ENCODE measurements around the gene FAM89A.
"Not testable (repeated sequence)": the region's sequence is repeated elsewhere in the genome, so short reads cannot be mapped to it uniquely, and the experiment has no call there.

FAM89A gene

GRCh38 chr1:231029841-231030240, 10.2 kb downstream of the FAM89A start:
- no peaks in the 10 kb centered on the region for H3K27me3 Mint-ChIP-seq (ENCODE audit: low read depth)
- peaks cover 1% of the 10 kb centered on the region for H3K36me3 Mint-ChIP-seq (ENCODE audit: low read depth)
- no peaks in the 10 kb centered on the region for H3K9me3 Mint-ChIP-seq
- no peak overlapping the region for H3K4me3 Mint-ChIP-seq
- peaks cover 4% of the 10 kb centered on the region for H3K4me1 Mint-ChIP-seq (ENCODE audit: low read depth)
- no peak overlapping the region for H3K27ac Mint-ChIP-seq

DNA sequence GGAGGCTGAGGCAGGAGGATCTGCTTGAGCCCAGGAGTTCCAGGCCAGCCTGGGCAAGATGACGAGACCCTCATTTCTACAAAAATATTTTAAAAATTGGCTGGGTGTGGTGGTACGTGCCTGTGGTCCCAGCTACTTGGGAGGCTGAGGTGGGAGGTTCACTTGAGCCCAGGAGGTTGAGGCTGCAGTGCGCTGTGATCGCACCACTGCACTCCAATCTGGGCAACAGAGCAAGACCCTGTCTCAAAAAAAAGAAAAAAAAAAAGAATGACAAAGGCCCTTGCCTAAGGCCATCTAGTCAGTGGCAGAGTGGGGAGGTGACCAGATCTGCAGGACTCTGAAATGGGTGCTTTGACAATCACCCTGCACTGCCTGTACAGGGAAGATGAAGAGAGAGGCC, 10.8 kb downstream of the FAM89A start:
- H3K27me3 Mint-ChIP-seq (ENCODE audit: low read depth); H3K9me3 Mint-ChIP-seq; H3K27ac Mint-ChIP-seq; H3K4me3 Mint-ChIP-seq; H3K36me3 Mint-ChIP-seq (ENCODE audit: low read depth); H3K4me1 Mint-ChIP-seq (ENCODE audit: low read depth): not testable (repeated sequence)

DNA sequence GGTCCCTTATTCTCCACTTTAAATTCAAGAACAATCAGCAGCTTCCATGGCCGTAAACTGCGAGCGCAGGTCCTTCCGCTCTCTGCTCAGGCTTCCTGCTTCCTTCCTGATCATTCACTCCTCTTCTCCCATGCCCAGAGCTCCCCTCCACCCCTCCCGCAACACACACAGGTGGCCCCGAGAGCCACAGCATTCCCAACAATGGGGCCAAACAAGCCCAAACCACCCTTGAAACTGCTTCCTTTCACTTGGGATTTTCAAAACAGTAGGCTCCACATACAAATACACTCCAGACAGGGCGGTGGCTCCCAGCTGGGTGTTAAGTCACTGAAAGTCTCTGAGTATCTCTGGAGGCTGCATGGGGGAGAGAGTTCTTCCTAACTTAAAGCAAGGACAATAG, 11.4 kb downstream of the FAM89A start:
- peak overlapping the region; percentile 26 for H3K27ac Mint-ChIP-seq
- H3K4me1 Mint-ChIP-seq (ENCODE audit: low read depth), result peaks cover 4% of the 10 kb centered on the region
- H3K27me3 Mint-ChIP-seq (ENCODE audit: low read depth), result no peaks in the 10 kb centered on the region
- peaks cover 1% of the 10 kb centered on the region for H3K36me3 Mint-ChIP-seq (ENCODE audit: low read depth)
- no peak overlapping the region for H3K4me3 Mint-ChIP-seq
- H3K9me3 Mint-ChIP-seq, result no peaks in the 10 kb centered on the region

DNA sequence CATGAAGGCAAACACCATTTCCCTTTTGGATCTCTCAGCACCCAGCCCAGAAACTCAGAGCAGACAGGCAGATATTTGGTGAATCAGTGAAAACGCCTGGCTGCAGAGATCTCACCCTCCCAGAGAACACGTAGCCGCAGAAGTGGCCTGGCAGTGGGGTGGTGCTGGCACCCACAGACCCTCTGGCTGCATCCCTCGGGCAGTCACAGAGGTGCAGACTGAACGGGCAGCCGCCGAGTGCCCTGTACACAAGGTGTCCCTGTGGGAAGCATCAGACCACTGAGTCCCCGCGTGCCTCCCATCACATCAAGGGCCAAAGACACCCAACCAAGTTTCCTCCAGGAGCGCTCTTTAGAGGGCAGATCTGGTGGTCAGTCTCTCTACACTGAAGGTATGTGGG, 12.1 kb downstream of the FAM89A start:
- H3K4me1 Mint-ChIP-seq (ENCODE audit: low read depth), result peaks cover 4% of the 10 kb centered on the region
- no peak overlapping the region for H3K27ac Mint-ChIP-seq
- H3K4me3 Mint-ChIP-seq, result no peak overlapping the region

DNA sequence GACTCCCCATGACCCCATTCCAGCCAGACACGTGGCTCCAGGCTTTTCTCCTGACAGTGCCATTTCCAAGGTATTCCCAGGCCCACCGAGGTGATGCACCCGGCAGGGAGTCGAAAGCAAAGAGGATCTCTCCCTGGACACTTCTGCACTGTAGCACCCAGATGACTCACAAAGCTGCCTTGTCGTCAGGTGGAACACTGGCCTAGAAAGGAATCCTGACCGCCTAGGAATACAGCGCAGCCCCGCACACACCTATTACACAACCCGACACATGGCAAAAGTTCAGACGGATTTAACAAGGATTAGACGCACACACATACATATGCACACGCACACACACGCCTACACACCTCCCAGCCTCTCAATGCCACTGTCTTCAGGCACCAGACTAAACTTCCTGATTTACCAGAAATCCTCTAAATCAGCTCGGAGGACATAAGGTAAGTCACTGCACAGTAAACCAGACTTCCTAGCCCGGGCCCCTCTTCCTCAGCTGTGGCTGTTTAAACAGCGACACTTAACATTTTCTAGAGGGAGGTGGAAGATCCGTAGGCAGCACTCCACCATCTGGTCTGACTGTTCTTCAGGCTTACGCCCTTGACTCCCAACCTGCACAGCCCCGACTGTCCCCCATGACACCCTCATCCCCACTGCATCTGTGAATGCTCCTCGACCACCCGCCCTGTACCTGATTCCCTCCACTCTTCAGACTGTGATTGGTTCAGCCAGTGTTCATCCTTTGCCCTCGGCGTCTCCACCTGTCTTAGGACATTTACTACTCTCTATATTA, 12.7 kb downstream of the FAM89A start:
- Mint-ChIP-seq H3K27ac (no peak overlapping the region), H3K27me3 (ENCODE audit: low read depth) (no peaks in the 10 kb centered on the region)

More for the DNA sequence above, 12.1 kb downstream of the FAM89A start:
- no peaks in the 10 kb centered on the region for H3K27me3 Mint-ChIP-seq (ENCODE audit: low read depth)
- peaks cover 1% of the 10 kb centered on the region for H3K36me3 Mint-ChIP-seq (ENCODE audit: low read depth)
- H3K9me3 Mint-ChIP-seq, result no peaks in the 10 kb centered on the region

GRCh38 chr1:231026576-231026975, 13.5 kb downstream of the FAM89A start:
- no peak overlapping the region for H3K4me3 Mint-ChIP-seq
- H3K27ac Mint-ChIP-seq, result no peak overlapping the region
- H3K4me1 Mint-ChIP-seq (ENCODE audit: low read depth), result peaks cover 4% of the 10 kb centered on the region
- no peaks in the 10 kb centered on the region for H3K9me3 Mint-ChIP-seq
- no peaks in the 10 kb centered on the region for H3K27me3 Mint-ChIP-seq (ENCODE audit: low read depth)
- peaks cover 1% of the 10 kb centered on the region for H3K36me3 Mint-ChIP-seq (ENCODE audit: low read depth)

More for the DNA sequence above, 12.7 kb downstream of the FAM89A start:
- no peak overlapping the region for H3K4me3 Mint-ChIP-seq
- peaks cover 4% of the 10 kb centered on the region for H3K4me1 Mint-ChIP-seq (ENCODE audit: low read depth)
- peaks cover 1% of the 10 kb centered on the region for H3K36me3 Mint-ChIP-seq (ENCODE audit: low read depth)
- H3K9me3 Mint-ChIP-seq, result no peaks in the 10 kb centered on the region

GRCh38 chr1:231023150-231023549, 16.9 kb downstream of the FAM89A start:
- Mint-ChIP-seq H3K27me3 (ENCODE audit: low read depth) (no peaks in the 10 kb centered on the region), H3K4me1 (ENCODE audit: low read depth) (peaks cover 14% of the 10 kb centered on the region), H3K9me3 (no peaks in the 10 kb centered on the region), H3K27ac (no peak overlapping the region), H3K4me3 (no peak overlapping the region), H3K36me3 (ENCODE audit: low read depth) (peaks cover 3% of the 10 kb centered on the region)

- not testable (repeated sequence) for H3K27ac Mint-ChIP-seq
Measured at GRCh38 chr1:231022543-231022942, 17.5 kb downstream of the FAM89A start.

GRCh38 chr1:231021540-231022031, 18.5 kb downstream of the FAM89A start:
- Mint-ChIP-seq H3K9me3 (no peaks in the 10 kb centered on the region), H3K4me1 (ENCODE audit: low read depth) (peaks cover 14% of the 10 kb centered on the region), H3K36me3 (ENCODE audit: low read depth) (peaks cover 3% of the 10 kb centered on the region), H3K27ac (no peak overlapping the region), H3K27me3 (ENCODE audit: low read depth) (no peaks in the 10 kb centered on the region), H3K4me3 (no peak overlapping the region)

More at GRCh38 chr1:231022543-231022942, 17.5 kb downstream of the FAM89A start:
- H3K9me3 Mint-ChIP-seq; H3K4me3 Mint-ChIP-seq; H3K27me3 Mint-ChIP-seq (ENCODE audit: low read depth); H3K36me3 Mint-ChIP-seq (ENCODE audit: low read depth): not testable (repeated sequence)
- peaks cover 14% of the 10 kb centered on the region for H3K4me1 Mint-ChIP-seq (ENCODE audit: low read depth)

DNA sequence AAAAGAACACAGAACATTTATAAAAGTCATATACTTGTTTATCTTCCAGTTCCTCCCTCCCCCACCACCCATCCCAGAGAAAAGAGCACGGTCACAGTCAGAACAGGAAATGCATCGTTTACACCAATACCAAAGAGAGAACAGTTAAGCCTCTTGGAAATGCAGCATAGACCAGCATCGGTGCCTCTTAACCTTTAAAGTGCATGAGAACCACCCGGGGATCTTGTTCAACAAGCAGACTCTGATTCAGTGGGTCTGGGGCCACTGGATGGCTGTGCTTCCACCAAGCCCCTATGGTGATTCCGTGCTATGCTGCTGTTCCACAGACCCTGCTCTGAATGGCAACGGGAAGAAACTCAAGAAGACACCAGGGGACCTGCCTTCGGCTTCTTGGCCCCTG, 19.2 kb downstream of the FAM89A start:
- Mint-ChIP-seq H3K4me3 (peak overlapping the region; percentile 36), H3K27me3 (ENCODE audit: low read depth) (no peaks in the 10 kb centered on the region), H3K4me1 (ENCODE audit: low read depth) (peaks cover 14% of the 10 kb centered on the region), H3K27ac (peak overlapping the region; percentile 43), H3K36me3 (ENCODE audit: low read depth) (peaks cover 3% of the 10 kb centered on the region), H3K9me3 (no peaks in the 10 kb centered on the region)

DNA sequence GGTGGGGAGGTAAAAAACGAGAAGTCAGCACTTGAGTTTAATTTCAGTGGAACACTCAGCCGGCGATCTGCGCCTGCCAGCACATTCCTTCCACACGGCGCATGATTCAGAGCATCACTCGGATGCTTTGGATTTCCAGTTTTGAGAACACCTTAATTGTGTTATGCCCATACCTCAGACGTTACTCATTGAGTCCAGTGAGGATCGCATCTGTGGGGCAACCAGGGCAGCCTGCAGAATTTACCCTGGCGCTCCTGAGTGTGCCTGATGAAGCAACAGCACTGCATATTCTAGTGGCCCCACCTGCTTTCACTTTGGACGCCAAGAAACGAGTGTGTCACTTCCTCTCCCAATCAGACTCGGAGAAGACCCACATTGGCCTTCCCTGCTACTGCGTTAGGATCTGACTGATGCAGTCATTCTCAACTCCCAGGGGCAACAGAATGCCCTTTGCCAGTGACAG, 19.9 kb downstream of the FAM89A start:
- H3K27me3 Mint-ChIP-seq (ENCODE audit: low read depth), result no peaks in the 10 kb centered on the region
- H3K4me3 Mint-ChIP-seq, result peak overlapping the region; percentile 36
- H3K4me1 Mint-ChIP-seq (ENCODE audit: low read depth), result peaks cover 14% of the 10 kb centered on the region
- peaks cover 2% of the 10 kb centered on the region for H3K36me3 Mint-ChIP-seq (ENCODE audit: low read depth)
- H3K27ac Mint-ChIP-seq, result peak overlapping the region; percentile 43
- no peaks in the 10 kb centered on the region for H3K9me3 Mint-ChIP-seq

GRCh38 chr1:231019711-231020110, 20.3 kb downstream of the FAM89A start:
- no peaks in the 10 kb centered on the region for H3K27me3 Mint-ChIP-seq (ENCODE audit: low read depth)

GRCh38 chr1:231016966-231017365, 23.1 kb downstream of the FAM89A start:
- Mint-ChIP-seq H3K4me3 (no peak overlapping the region), H3K27me3 (ENCODE audit: low read depth) (no peaks in the 10 kb centered on the region), H3K27ac (no peak overlapping the region), H3K9me3 (no peaks in the 10 kb centered on the region), H3K4me1 (ENCODE audit: low read depth) (peaks cover 14% of the 10 kb centered on the region), H3K36me3 (ENCODE audit: low read depth) (peaks cover 2% of the 10 kb centered on the region)

More at GRCh38 chr1:231019711-231020110, 20.3 kb downstream of the FAM89A start:
- H3K9me3 Mint-ChIP-seq, result no peaks in the 10 kb centered on the region
- peaks cover 14% of the 10 kb centered on the region for H3K4me1 Mint-ChIP-seq (ENCODE audit: low read depth)
- peaks cover 2% of the 10 kb centered on the region for H3K36me3 Mint-ChIP-seq (ENCODE audit: low read depth)
- H3K4me3 Mint-ChIP-seq, result peak overlapping the region; percentile 36
- H3K27ac Mint-ChIP-seq, result no peak overlapping the region

DNA sequence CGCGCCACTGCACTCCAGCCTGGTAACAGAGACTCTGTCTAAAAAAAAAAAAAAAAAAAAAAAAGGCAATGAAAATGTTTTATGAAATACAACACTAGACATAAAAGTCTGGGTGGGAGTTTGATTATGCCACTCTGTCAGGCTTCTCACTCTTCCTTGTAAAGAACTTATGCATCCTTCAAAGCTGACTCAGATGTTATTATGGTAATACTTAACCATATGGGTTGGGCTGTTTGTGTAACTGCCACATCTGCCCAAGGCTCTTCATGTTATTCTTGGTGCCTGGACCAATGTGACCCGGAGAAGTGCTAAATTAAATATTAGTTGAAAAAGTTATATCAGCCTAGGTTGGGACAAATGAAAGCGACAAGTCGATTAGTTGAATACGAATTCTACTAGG, 23.8 kb downstream of the FAM89A start:
- Mint-ChIP-seq H3K4me3 (no peak overlapping the region), H3K4me1 (ENCODE audit: low read depth) (peaks cover 11% of the 10 kb centered on the region), H3K9me3 (no peaks in the 10 kb centered on the region), H3K27ac (no peak overlapping the region), H3K27me3 (ENCODE audit: low read depth) (no peaks in the 10 kb centered on the region), H3K36me3 (ENCODE audit: low read depth) (peaks cover 2% of the 10 kb centered on the region)

GRCh38 chr1:231013391-231014015, 26.6 kb downstream of the FAM89A start:
- Mint-ChIP-seq H3K27me3 (ENCODE audit: low read depth) (no peaks in the 10 kb centered on the region), H3K4me3 (no peak overlapping the region), H3K9me3 (no peaks in the 10 kb centered on the region), H3K27ac (no peak overlapping the region), H3K36me3 (ENCODE audit: low read depth) (no peaks in the 10 kb centered on the region), H3K4me1 (ENCODE audit: low read depth) (no peaks in the 10 kb centered on the region)

All from T-helper 1 cell treated with Interleukin-12 subunit alpha and Interleukin-12 subunit beta and Interleukin-4 antibody, amounts not matched to agents 30 μg/mL and 1 μg/mL, for 36 hours (primary cell).